Activated CD4-positive, CD25-positive, alpha-beta regulatory T cell treated with anti-CD3 and anti-CD28 coated beads, Interleukin-2, amount 50 U/mL, for 24 hours (primary cell): ENCODE data around the gene CD46.
A peak's percentile ranks its signal among the peaks of the same experiment; 100 is the strongest.

Experiments used
- ATAC-seq, 2 donors: fragments of 150-1000 bp; cut with Tn5 transposase; one replicate each; pipeline ENCODE4 v1.10.0; 2021; ENCODE audit warnings: mild to moderate bottlenecking in 1 of 2, moderate library complexity in 1 of 2

The CD46 gene

DNA sequence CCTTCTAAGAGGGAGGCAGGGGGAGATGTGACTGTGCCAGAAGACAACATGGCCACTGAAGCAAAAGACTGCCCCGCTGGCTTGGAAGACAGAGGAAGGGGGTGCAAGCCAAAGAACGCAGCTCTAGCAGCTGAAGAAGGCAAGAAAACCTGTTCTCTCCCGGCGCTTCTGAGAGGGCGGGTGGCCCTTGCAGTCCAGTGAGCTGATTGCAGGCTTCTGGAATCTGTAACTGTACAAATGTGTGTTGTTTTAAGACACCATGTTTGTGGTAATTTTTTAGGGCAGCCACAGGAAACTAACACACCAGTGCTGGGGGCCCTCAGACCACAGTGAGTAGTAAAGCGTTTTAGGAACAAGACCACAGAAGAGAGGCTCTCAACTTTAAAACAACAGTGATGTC, 47.0 kb downstream of the CD46 start:
- ATAC-seq, result peak in 1 of 2 donors; percentile 30

DNA sequence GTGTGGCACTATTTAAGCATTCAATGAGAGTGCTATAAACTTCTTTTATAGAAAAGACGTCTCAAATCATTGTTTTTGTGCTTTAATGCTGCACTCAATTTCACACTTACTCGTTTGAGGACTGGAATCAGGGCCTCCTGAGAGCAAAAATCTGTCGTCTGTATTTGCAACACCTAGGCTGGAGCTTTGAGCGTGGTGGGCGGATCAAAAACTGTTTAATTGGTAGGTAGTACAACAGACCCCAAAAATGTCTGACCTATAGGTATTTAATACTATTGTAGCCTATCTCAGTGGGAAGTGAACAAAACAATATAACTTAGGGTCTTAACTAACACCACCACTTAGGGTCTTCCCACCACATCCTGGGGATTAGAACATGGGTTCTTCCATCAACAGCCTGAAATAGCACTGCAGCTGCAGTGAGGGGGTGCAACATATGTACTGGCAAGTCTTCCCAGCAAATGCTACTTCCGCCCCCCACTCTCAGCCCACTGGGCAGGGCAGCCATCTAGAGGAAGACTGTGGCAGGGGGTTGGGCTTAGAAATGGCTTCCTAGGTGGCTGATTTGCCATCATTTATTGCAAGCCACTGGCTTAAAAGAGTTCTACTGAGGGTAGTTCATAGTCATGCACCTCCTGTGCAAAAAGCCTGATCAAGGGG, 48.3 kb downstream of the CD46 start:
- ATAC-seq, result no peak

DNA sequence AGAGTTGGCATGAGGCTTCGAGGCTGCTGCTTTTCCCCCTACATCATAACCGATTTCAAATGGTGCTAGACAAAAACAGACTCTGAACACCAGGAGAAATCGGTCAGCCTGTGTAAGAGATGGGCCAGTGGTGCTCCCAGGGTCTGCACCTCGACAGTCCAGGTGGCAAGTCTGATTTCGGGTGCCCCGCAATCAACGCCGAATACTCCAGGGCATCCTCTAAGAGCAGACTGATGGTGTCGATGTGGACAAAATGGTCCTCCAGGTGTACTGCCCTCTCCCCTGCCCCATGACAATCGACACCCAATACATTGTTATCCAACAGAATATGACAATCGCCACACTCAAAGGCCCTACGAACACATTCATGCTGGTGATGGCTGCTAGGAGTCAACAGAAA, 50.0 kb downstream of the CD46 start:
- no peak for ATAC-seq

DNA sequence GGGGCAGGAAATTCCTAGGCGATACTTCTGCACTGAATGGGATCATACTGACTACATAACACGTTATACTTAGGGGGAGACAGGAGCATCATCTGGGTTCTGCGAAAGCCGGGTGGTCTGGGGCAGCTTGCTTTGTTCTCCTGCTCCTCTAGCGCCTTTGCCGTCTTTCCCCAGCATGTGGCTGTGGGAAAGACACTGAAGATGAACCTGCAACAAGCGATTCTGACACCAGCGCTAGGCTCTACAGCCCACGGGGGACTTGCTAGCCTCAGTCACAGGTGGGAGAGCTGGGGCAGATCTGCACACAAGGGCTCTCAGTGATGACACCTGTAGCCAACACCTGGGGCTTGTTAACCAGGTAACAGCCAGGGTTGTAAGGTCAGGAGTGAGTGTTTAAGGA, 51.8 kb downstream of the CD46 start:
- no peak for ATAC-seq

DNA sequence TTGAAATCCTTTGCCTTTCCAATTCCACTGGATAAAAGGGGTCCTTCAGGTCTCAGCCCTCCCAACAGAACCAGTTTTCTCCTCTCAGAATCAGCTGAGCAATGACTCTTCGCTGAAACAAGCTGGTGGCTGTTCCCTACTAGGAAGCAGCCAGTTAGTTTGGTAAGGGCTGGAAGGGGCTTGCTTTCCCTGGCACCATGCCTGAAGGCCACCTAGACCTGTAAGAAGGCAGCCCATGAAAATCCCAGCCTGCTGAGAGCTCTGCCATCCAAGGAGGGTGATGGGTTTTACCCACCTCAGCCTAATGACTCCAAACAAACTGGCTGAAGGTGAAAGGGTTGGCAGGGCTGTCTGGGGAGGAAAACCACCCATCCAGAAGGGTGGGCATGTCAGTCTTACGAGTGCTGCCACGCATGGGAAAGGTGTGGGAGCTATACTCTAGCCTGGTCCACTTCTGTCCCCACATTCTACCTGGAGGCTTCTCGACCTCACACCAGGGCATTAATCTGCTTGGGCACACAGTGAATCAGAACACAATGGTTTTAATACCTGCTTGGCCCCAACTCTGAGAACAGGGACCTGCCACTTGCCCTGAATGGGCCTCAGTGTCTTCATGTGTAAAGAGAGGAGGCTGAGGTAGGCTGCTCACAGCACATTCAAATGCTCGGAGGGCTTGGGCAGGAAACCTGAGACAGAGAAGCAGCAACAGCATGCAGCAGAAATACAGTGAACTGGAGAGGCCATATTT, 53.0 kb downstream of the CD46 start:
- no peak for ATAC-seq

DNA sequence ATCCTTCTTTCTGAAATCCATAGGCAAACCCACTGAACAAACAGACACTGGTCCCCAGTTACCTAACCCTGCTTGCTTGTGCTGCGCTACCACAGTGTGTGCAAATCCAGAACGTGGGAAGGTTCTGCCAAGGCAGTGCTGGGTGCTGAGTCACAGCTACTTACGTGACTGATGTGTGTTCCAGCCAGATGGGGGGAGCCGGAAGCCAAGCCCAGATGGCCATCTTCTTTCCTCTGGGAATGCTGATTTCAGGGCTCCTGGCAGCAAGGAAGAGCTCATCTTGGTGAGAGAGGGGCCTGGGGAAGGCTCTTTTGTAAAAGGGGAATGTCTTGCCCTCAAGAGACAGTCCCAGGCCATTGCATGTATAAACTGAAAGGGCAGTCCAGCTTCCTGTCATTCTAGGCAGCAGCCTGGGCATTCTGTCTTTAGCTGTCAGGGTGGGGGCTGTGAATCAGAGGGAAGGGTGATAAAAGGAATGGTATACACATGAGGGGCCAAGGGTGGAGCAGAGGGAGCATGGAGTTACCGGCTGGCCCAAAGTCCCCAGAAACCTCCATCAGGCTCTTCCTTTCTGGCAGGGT, 54.1 kb downstream of the CD46 start:
- ATAC-seq, result no peak

GRCh38 chr1:207806531-207807325, 54.9 kb downstream of the CD46 start:
- no peak for ATAC-seq

DNA sequence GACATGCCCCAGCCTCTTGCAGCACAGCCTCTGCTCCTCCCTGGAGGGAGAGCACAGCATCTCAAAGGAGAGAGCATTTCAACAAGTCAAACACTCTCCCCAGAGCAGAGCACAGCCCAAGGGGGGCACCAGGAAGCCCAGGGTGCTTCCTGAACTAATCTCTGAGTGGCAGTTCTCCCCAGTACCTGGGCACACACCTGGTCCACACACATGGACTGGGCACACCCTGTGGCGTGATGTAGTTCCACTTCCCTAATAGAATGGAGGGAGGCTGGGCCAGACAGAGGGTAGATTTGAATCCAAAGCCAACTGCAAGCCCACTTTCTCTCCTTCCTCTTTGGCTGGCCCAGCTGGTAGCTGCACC, 55.5 kb downstream of the CD46 start:
- no peak for ATAC-seq

GRCh38 chr1:207807690-207808321, 56.0 kb downstream of the CD46 start:
- no peak for ATAC-seq

GRCh38 chr1:207808322-207808705, 56.5 kb downstream of the CD46 start:
- no peak for ATAC-seq

- ATAC-seq, result no peak
These were observed 57.2 kb downstream of the CD46 start for GRCh38 chr1:207808911-207809555.

DNA sequence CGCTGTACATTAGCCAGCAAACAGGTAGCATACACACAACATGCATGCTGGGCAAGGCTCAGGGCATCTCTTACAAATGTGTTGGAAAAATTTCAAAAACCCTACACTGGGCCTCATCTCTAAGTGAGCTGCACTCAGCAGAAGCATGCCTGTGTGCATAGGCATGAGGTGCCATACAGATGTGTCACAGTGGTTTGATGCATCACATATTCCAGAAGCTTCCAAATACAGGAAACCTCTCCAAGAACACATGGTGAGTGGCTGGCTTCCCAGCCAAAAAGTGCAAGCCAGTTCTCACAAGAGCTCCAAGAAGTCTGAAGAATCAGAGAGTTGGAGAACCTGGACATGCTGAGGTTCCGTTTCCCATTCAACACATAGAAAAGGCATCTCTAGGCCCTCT, 58.3 kb downstream of the CD46 start:
- ATAC-seq, result no peak

DNA sequence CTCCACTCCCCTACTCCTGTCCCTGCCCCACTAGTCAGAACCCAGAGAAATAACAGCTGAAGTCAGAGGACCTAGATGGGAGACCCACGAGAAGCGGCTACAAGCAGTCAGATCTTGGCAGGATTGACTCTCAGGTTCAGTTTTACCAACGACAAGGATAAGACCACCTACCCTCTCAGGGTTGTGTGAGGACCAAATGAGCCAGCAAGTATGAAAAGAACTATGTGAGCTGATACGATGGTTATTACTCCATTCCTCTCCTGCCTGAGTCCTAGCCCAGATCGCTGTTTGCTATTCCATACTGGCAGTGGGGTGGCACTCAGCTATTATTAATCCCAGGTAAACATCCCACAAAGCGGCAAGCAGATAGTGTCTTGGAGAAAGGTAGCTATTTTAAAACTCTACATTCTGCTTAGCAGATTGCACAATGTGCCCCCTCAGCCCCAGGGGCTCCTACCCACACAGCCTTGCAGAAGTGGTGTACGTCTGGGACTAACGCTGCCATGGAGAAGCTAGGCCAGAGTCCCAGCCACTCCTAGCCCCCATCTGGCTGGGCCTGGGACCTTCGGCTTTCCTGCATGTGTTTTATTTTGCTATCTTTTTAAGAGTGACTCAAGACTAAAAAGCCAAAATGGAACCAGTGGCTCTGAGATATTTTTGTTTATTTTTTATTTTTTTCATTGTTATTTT, 58.9 kb downstream of the CD46 start:
- no peak for ATAC-seq

GRCh38 chr1:207811319-207811718, 59.5 kb downstream of the CD46 start:
- ATAC-seq, result no peak

- ATAC-seq, result no peak
These were observed 60.3 kb downstream of the CD46 start for GRCh38 chr1:207811920-207812720.

DNA sequence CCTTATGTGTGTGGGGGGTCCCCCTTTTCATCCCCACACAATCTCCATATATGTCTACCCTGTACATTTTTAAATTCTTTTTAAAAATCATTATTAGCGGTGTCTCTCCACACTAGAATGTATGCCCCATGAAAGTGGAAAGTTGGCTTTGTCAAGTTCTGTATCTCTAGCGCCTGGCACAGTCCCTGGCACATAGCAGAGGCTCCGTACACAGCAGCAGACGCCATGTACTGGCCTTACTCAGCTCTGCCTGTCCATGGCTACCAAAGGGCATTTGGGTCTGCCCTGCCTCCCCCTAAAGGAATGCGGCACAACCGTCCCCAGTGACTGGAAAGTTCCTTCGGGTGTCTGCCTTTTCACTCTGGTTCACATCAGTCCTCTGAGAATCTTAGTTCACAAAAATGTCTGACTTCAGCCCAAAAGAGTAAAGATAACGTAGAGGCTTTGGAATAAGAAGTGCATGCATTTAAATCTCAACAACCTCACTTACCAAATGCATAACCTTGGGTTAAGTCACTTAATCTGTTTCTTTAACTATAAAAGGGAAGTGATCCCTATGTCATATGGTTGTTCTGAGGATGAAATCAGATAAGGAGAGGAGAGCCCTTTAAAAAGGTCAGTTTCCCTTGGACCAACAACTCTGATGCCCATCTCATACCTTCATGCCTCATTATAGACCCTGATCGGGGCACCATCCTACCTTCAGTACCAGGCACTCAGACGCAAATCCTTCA, 61.1 kb downstream of the CD46 start:
- no peak for ATAC-seq

DNA sequence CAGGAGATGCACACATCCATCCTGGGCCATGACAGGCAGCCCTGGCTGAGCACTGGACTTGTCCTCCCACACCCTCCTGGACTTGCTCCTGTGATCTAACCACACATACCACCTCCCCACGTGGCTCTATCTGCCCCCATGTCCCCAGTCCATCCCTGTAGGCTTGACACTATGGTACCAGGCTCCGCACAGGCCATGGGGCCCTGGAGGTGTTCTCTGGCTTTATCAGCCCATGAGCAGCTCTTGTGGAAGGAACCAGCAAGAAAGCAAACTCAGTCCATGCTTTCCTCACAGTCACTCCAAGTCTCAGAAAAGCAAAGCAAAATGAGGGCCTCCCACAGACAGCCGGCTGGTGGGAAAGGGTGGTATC, 61.6 kb downstream of the CD46 start:
- no peak for ATAC-seq

- ATAC-seq, result no peak
These were observed 62.1 kb downstream of the CD46 start for GRCh38 chr1:207813946-207814345.

GRCh38 chr1:207814469-207814868, 62.6 kb downstream of the CD46 start:
- ATAC-seq, result no peak

- no peak for ATAC-seq
These were observed 63.6 kb downstream of the CD46 start for GRCh38 chr1:207815466-207815865.
